Parathyroid adenoma (tissue), 2 donors: Measurements from ENCODE around the gene RNU6-1.

Experiments
- H2AFZ ChIP-seq: fragments of 300-600 bp; sonication (generic); one replicate; pipeline ENCODE4 v1.7.0; 2017; ENCODE audit warnings: antibody characterized with exemption, mild to moderate bottlenecking
- H3K27ac ChIP-seq: fragments of 300-600 bp; sonication (generic); one replicate; pipeline ENCODE4 v1.7.0; 2017
- H3K27me3 ChIP-seq: fragments of 300-600 bp; sonication (generic); one replicate; pipeline ENCODE4 v1.7.0; 2017; ENCODE audit warnings: low read length; ENCODE audit not compliant: control insufficient read depth, insufficient read depth
- H3K36me3 ChIP-seq: fragments of 300-600 bp; sonication (generic); one replicate; pipeline ENCODE4 v1.7.0; 2017; ENCODE audit warnings: low read length; ENCODE audit not compliant: control insufficient read depth, insufficient read depth
- H3K4me1 ChIP-seq: fragments of 300-600 bp; sonication (generic); one replicate; pipeline ENCODE4 v1.7.0; 2017; ENCODE audit warnings: control low read depth
- H3K4me2 ChIP-seq: fragments of 300-600 bp; sonication (generic); one replicate; pipeline ENCODE4 v1.7.0; 2017; ENCODE audit warnings: low read length
- H3K4me3 ChIP-seq: fragments of 300-600 bp; sonication (generic); one replicate; pipeline ENCODE4 v1.7.0; 2017; ENCODE audit warnings: low read depth, low read length
- H3K79me2 ChIP-seq: fragments of 300-600 bp; sonication (generic); one replicate; pipeline ENCODE4 v1.7.0; 2017; ENCODE audit warnings: control low read depth
- H3K9ac ChIP-seq: fragments of 300-600 bp; sonication (generic); one replicate; pipeline ENCODE4 v1.7.0; 2017; ENCODE audit warnings: mild to moderate bottlenecking
- H3K9me3 ChIP-seq: fragments of 300-600 bp; sonication (generic); one replicate; pipeline ENCODE4 v1.7.0; 2017; ENCODE audit warnings: low read length; ENCODE audit not compliant: control insufficient read depth
- TF ChIP-seq, protein P1 (sequence below): fragments of 300-600 bp; sonication (generic); IDR thresholded peaks from one replicate; pipeline ENCODE4 v1.7.0; 2017; ENCODE audit warnings: antibody characterized with exemption, mild to moderate bottlenecking
- donor health status: primary hyperparathyroidism.

RNU6-1 gene

GRCh38 chr15:67801142-67801541, 38.7 kb downstream of the RNU6-1 start:
- Histone ChIP-seq H3K4me3 (no peak overlapping the region), H3K27ac (no peak overlapping the region), H3K4me2 (no peak overlapping the region), H3K36me3 (no peaks in the 10 kb centered on the region), H3K4me1 (peaks cover 18% of the 10 kb centered on the region), H3K9me3 (no peaks in the 10 kb centered on the region), H3K9ac (no peak overlapping the region), H3K79me2 (no peaks in the 10 kb centered on the region), H3K27me3 (no peaks in the 10 kb centered on the region), H2AFZ (no peak overlapping the region)
- TF ChIP-seq, protein P1, sequence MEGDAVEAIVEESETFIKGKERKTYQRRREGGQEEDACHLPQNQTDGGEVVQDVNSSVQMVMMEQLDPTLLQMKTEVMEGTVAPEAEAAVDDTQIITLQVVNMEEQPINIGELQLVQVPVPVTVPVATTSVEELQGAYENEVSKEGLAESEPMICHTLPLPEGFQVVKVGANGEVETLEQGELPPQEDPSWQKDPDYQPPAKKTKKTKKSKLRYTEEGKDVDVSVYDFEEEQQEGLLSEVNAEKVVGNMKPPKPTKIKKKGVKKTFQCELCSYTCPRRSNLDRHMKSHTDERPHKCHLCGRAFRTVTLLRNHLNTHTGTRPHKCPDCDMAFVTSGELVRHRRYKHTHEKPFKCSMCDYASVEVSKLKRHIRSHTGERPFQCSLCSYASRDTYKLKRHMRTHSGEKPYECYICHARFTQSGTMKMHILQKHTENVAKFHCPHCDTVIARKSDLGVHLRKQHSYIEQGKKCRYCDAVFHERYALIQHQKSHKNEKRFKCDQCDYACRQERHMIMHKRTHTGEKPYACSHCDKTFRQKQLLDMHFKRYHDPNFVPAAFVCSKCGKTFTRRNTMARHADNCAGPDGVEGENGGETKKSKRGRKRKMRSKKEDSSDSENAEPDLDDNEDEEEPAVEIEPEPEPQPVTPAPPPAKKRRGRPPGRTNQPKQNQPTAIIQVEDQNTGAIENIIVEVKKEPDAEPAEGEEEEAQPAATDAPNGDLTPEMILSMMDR: no peak

DNA sequence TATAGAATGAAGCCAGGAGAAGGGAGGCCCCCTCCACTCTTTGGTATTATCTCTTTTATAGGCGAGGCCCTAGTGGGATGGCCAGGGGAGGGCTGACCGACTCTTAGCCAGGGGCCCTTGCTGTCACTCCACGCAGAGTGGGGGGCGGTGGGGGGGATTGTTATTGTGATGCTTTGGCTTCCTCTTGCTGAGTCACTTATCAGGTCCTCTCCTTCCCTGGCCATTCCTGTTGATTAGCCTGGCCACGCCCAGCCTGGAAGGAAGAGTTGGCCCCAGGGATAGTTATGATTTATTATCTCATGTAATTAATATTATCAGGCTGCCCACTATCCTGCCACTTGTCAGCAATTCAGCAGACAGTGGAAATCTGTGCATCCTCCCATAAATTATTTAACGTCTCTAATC, 40.0 kb downstream of the RNU6-1 start:
- Histone ChIP-seq H3K9ac (no peak overlapping the region), H2AFZ (no peak overlapping the region), H3K36me3 (no peaks in the 10 kb centered on the region), H3K9me3 (no peaks in the 10 kb centered on the region), H3K4me1 (peaks cover 13% of the 10 kb centered on the region), H3K27ac (no peak overlapping the region), H3K4me2 (no peak overlapping the region), H3K27me3 (no peaks in the 10 kb centered on the region), H3K79me2 (no peaks in the 10 kb centered on the region), H3K4me3 (no peak overlapping the region)
- TF ChIP-seq, protein P1: no peak

DNA sequence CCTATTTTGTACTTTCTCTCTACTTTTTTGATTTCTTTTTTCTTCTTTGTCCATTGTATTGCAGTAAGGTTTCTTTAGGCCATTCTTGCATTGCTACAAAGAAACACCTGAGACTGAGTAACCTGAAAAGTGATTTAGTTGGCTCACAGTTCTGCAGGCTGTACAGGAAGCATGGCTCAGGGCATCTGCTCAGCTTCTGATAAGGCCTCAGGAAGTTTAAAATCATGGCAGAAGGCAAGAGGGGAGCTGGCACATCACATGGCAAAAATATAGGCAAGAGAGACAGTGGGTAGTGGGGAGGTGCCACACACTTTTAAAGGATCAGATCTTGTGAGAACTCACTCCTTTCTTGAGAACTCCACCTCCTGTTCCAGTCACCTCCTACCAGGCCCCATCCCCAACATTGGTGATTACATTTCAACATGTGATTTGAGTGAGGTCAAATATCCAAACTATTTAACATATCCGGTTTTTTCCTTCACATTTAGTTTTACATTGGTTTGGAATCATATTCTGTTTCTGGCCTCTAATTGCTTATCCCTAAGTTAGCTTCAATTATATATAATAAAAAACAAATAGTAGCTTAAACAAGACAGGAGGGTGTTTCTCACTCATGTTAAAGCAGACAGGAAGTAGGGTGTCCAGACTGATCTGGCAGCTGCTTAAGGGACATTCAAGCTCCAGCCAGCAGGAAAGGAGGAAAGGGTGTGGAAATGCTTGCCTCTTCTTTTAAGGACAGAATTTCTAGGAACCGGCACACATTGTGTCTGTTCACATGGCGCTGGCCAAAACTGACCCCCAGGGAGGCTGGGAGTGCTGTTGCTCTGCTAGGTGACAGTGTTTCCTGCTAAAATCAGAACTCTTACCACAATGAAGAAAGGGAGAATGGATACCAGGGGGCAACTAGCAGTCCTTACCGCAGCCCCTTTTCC, 43.4 kb downstream of the RNU6-1 start:
- Histone ChIP-seq H3K4me3 (no peak overlapping the region), H3K79me2 (no peaks in the 10 kb centered on the region), H3K4me2 (no peak overlapping the region), H3K9ac (no peak overlapping the region), H3K4me1 (no peaks in the 10 kb centered on the region), H3K27ac (no peak overlapping the region), H2AFZ (no peak overlapping the region), H3K27me3 (no peaks in the 10 kb centered on the region), H3K9me3 (no peaks in the 10 kb centered on the region), H3K36me3 (no peaks in the 10 kb centered on the region)
- TF ChIP-seq, protein P1: no peak

DNA sequence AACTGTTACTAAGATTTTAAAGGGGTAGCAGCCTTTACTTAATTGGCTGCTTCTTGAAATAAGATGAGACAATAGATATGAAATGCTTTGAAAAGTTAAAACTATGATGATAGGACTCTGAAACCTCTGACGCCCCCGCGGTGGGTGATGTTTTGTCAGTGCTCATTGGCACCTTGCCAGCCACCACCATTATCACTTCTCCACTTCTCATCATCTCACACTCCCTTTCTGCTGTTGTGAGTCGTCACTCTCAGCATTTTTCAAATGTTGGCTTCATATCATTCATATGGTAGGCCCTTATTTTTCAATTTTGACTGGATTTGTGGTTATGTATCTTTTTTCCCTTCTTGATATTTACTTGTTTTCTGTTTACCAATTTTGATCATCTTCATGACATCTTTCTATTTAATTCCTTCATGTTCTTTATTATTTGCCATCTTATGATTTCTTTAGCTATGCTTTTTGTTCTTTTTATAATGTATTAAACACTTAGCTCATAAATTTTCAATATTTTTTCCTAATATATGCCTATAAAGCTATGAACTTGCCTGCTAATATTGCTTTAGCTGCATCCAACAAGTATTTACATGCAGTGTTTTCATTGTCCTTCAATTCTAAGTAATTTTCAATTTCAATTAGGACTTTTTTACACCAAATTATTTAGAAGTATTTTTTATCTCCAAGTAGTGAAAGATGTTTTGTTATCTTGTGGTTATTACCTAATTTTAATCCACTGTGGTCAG, 44.8 kb downstream of the RNU6-1 start:
- Histone ChIP-seq H3K9me3 (no peaks in the 10 kb centered on the region), H3K4me3 (no peak overlapping the region), H3K4me2 (no peak overlapping the region), H3K36me3 (no peaks in the 10 kb centered on the region), H3K4me1 (no peaks in the 10 kb centered on the region), H2AFZ (no peak overlapping the region), H3K27me3 (no peaks in the 10 kb centered on the region), H3K27ac (no peak overlapping the region), H3K79me2 (no peaks in the 10 kb centered on the region), H3K9ac (no peak overlapping the region)
- TF ChIP-seq, protein P1: no peak
